ENCODE measurements around the gene UPF1.

Gene UPF1

GRCh38 chr19:18886972-18887371 lies 55.2 kb downstream of the UPF1 start:
- H3K9ac ChIP-seq (ENCODE audit: low read depth in 1 of 2, low read length in 2 of 2), result no peak overlapping the region
- H3K36me3 ChIP-seq (ENCODE audit: control insufficient read depth in 1 of 2, insufficient read depth in 2 of 2, low read length in 2 of 2), result no peaks in the 10 kb centered on the region
- peaks cover 0 to 5% of the 10 kb centered on the region in 2 donors for H3K27me3 ChIP-seq (ENCODE audit: control insufficient read depth in 1 of 2, insufficient read depth in 2 of 2, low read length in 2 of 2)
- H3K4me1 ChIP-seq (ENCODE audit: control insufficient read depth in 1 of 2, insufficient read depth in 2 of 2, low read length in 2 of 2), result peaks cover 4 to 5% of the 10 kb centered on the region in 2 donors
- no peak overlapping the region for H3K27ac ChIP-seq (ENCODE audit: low read depth, low read length)
- H3K9me3 ChIP-seq (ENCODE audit: control insufficient read depth in 1 of 2, low read length in 2 of 2), result no peaks in the 10 kb centered on the region
- H3K4me3 ChIP-seq (ENCODE audit: low read depth in 1 of 2, low read length in 2 of 2), result no peak overlapping the region

- H3K27me3 ChIP-seq (ENCODE audit: control insufficient read depth in 1 of 2, insufficient read depth in 2 of 2, low read length in 2 of 2), result peaks cover 9 to 18% of the 10 kb centered on the region in 2 donors
- H3K27ac ChIP-seq (ENCODE audit: low read depth, low read length), result no peak overlapping the region
- peaks cover 0 to 3% of the 10 kb centered on the region in 2 donors for H3K4me1 ChIP-seq (ENCODE audit: control insufficient read depth in 1 of 2, insufficient read depth in 2 of 2, low read length in 2 of 2)
- no peak overlapping the region for H3K9ac ChIP-seq (ENCODE audit: low read depth in 1 of 2, low read length in 2 of 2)
- no peaks in the 10 kb centered on the region for H3K9me3 ChIP-seq (ENCODE audit: control insufficient read depth in 1 of 2, low read length in 2 of 2)
- H3K4me3 ChIP-seq (ENCODE audit: low read depth in 1 of 2, low read length in 2 of 2), result no peak overlapping the region
- H3K36me3 ChIP-seq (ENCODE audit: control insufficient read depth in 1 of 2, insufficient read depth in 2 of 2, low read length in 2 of 2), result no peaks in the 10 kb centered on the region
Observed at GRCh38 chr19:18889949-18890745, 58.4 kb downstream of the UPF1 start.

GRCh38 chr19:18893587-18894253 lies 62.0 kb downstream of the UPF1 start:
- Histone ChIP-seq H3K27ac (ENCODE audit: low read depth, low read length) (no peak overlapping the region), H3K9me3 (ENCODE audit: control insufficient read depth in 1 of 2, low read length in 2 of 2) (no peaks in the 10 kb centered on the region), H3K4me3 (ENCODE audit: low read depth in 1 of 2, low read length in 2 of 2) (no peak overlapping the region), H3K4me1 (ENCODE audit: control insufficient read depth in 1 of 2, insufficient read depth in 2 of 2, low read length in 2 of 2) (peaks cover 7 to 8% of the 10 kb centered on the region in 2 donors), H3K9ac (ENCODE audit: low read depth in 1 of 2, low read length in 2 of 2) (no peak overlapping the region), H3K36me3 (ENCODE audit: control insufficient read depth in 1 of 2, insufficient read depth in 2 of 2, low read length in 2 of 2) (no peaks in the 10 kb centered on the region), H3K27me3 (ENCODE audit: control insufficient read depth in 1 of 2, insufficient read depth in 2 of 2, low read length in 2 of 2) (peaks cover 24 to 28% of the 10 kb centered on the region in 2 donors)

- Histone ChIP-seq H3K4me1 (ENCODE audit: control insufficient read depth in 1 of 2, insufficient read depth in 2 of 2, low read length in 2 of 2) (peaks cover 11 to 12% of the 10 kb centered on the region in 2 donors), H3K27ac (ENCODE audit: low read depth, low read length) (no peak overlapping the region), H3K9me3 (ENCODE audit: control insufficient read depth in 1 of 2, low read length in 2 of 2) (no peaks in the 10 kb centered on the region), H3K27me3 (ENCODE audit: control insufficient read depth in 1 of 2, insufficient read depth in 2 of 2, low read length in 2 of 2) (peaks cover 24 to 28% of the 10 kb centered on the region in 2 donors), H3K36me3 (ENCODE audit: control insufficient read depth in 1 of 2, insufficient read depth in 2 of 2, low read length in 2 of 2) (peaks cover under 1 to 7% of the 10 kb centered on the region in 2 donors), H3K9ac (ENCODE audit: low read depth in 1 of 2, low read length in 2 of 2) (no peak overlapping the region), H3K4me3 (ENCODE audit: low read depth in 1 of 2, low read length in 2 of 2) (peak overlapping the region in 1 of 2 donors; percentile 45)
Observed at GRCh38 chr19:18894254-18895037, 62.7 kb downstream of the UPF1 start.

GRCh38 chr19:18895038-18895823 lies 63.5 kb downstream of the UPF1 start:
- H3K9me3 ChIP-seq (ENCODE audit: control insufficient read depth in 1 of 2, low read length in 2 of 2), result no peaks in the 10 kb centered on the region
- no peak overlapping the region for H3K9ac ChIP-seq (ENCODE audit: low read depth in 1 of 2, low read length in 2 of 2)
- H3K27me3 ChIP-seq (ENCODE audit: control insufficient read depth in 1 of 2, insufficient read depth in 2 of 2, low read length in 2 of 2), result peaks cover 23 to 24% of the 10 kb centered on the region in 2 donors
- H3K4me3 ChIP-seq (ENCODE audit: low read depth in 1 of 2, low read length in 2 of 2), result peak overlapping the region in 1 of 2 donors; percentile 45
- no peak overlapping the region for H3K27ac ChIP-seq (ENCODE audit: low read depth, low read length)
- H3K36me3 ChIP-seq (ENCODE audit: control insufficient read depth in 1 of 2, insufficient read depth in 2 of 2, low read length in 2 of 2), result peaks cover 8 to 15% of the 10 kb centered on the region in 2 donors
- H3K4me1 ChIP-seq (ENCODE audit: control insufficient read depth in 1 of 2, insufficient read depth in 2 of 2, low read length in 2 of 2), result peaks cover 11 to 12% of the 10 kb centered on the region in 2 donors

DNA sequence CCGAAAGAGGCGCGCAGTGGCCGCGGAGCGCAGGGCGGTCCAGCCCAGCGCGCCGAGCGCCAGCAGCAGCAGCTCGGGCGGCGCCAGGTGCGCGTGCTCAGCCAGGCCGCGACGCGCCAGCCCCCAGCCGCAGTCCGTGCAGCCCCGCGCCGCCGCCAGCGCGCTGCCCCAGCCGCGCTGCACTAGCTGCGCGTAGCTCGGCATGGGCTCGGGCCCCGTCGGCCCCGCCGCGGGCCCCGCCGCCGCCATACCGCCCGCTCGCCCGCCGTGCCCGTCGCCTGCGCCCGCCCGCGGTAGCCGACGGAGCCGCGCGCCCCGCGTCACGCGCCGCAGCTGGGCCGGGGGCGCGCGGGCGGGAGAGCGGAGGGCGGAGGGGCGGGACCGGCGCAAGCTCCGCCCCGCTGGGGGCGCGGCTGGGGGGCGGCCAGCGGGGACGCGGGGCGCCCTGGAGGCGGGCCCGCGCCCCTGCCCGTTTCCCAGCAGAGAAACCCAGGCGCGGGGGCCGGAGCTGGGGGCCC lies 64.1 kb downstream of the UPF1 start, which contains the start of gene CERS1:
CERS1 (minus strand) TSS at position 335 of the 518 bp plus-strand sequence; CDS start at position 249, 86 bp downstream.
- peaks cover 10 to 21% of the 10 kb centered on the region in 2 donors for H3K36me3 ChIP-seq (ENCODE audit: control insufficient read depth in 1 of 2, insufficient read depth in 2 of 2, low read length in 2 of 2)
- H3K27me3 ChIP-seq (ENCODE audit: control insufficient read depth in 1 of 2, insufficient read depth in 2 of 2, low read length in 2 of 2), result peaks cover 23 to 24% of the 10 kb centered on the region in 2 donors
- H3K9ac ChIP-seq (ENCODE audit: low read depth in 1 of 2, low read length in 2 of 2), result no peak within 1 kb of the TSS
- no peak within 1 kb of the TSS for H3K27ac ChIP-seq (ENCODE audit: low read depth, low read length)
- H3K4me3 ChIP-seq (ENCODE audit: low read depth in 1 of 2, low read length in 2 of 2), result peak within 1 kb of the TSS in 1 of 2 donors; percentile 45
- H3K4me1 ChIP-seq (ENCODE audit: control insufficient read depth in 1 of 2, insufficient read depth in 2 of 2, low read length in 2 of 2), result peaks cover 11 to 12% of the 10 kb centered on the region in 2 donors
- no peaks in the 10 kb centered on the region for H3K9me3 ChIP-seq (ENCODE audit: control insufficient read depth in 1 of 2, low read length in 2 of 2)

GRCh38 chr19:18896421-18896841 lies 64.7 kb downstream of the UPF1 start:
- Histone ChIP-seq H3K4me3 (ENCODE audit: low read depth in 1 of 2, low read length in 2 of 2) (no peak overlapping the region), H3K4me1 (ENCODE audit: control insufficient read depth in 1 of 2, insufficient read depth in 2 of 2, low read length in 2 of 2) (peaks cover 11 to 12% of the 10 kb centered on the region in 2 donors), H3K27me3 (ENCODE audit: control insufficient read depth in 1 of 2, insufficient read depth in 2 of 2, low read length in 2 of 2) (peaks cover 23 to 24% of the 10 kb centered on the region in 2 donors), H3K9ac (ENCODE audit: low read depth in 1 of 2, low read length in 2 of 2) (no peak overlapping the region), H3K27ac (ENCODE audit: low read depth, low read length) (no peak overlapping the region), H3K36me3 (ENCODE audit: control insufficient read depth in 1 of 2, insufficient read depth in 2 of 2, low read length in 2 of 2) (peaks cover 10 to 27% of the 10 kb centered on the region in 2 donors), H3K9me3 (ENCODE audit: control insufficient read depth in 1 of 2, low read length in 2 of 2) (no peaks in the 10 kb centered on the region)

- Histone ChIP-seq H3K27ac (ENCODE audit: low read depth, low read length) (no peak overlapping the region), H3K27me3 (ENCODE audit: control insufficient read depth in 1 of 2, insufficient read depth in 2 of 2, low read length in 2 of 2) (peaks cover 23 to 24% of the 10 kb centered on the region in 2 donors), H3K4me1 (ENCODE audit: control insufficient read depth in 1 of 2, insufficient read depth in 2 of 2, low read length in 2 of 2) (peaks cover 11 to 12% of the 10 kb centered on the region in 2 donors), H3K9me3 (ENCODE audit: control insufficient read depth in 1 of 2, low read length in 2 of 2) (no peaks in the 10 kb centered on the region), H3K4me3 (ENCODE audit: low read depth in 1 of 2, low read length in 2 of 2) (no peak overlapping the region), H3K36me3 (ENCODE audit: control insufficient read depth in 1 of 2, insufficient read depth in 2 of 2, low read length in 2 of 2) (peaks cover 10 to 29% of the 10 kb centered on the region in 2 donors), H3K9ac (ENCODE audit: low read depth in 1 of 2, low read length in 2 of 2) (no peak overlapping the region)
Observed at GRCh38 chr19:18897094-18898029, 65.6 kb downstream of the UPF1 start.

All from duodenal mucosa (tissue), 2 donors.